GM12873 (cell line): Measurements from ENCODE around the gene RAD51B.

Source experiments
- CTCF ChIP-seq: IDR thresholded peaks from 2 replicates; pipeline ENCODE4 v1.5.1; 2012; ENCODE audit warnings: low read depth, mild to moderate bottlenecking, moderate library complexity, low read length, control low read depth; ENCODE audit not compliant: insufficient read depth; ENCODE audit errors: missing control alignments

The RAD51B gene

GRCh38 chr14:68391311-68392014 is 571.9 kb downstream of the RAD51B start:
- no peak for TF ChIP-seq CTCF

- no peak for TF ChIP-seq CTCF
Measured at GRCh38 chr14:68392393-68393141, 573.0 kb downstream of the RAD51B start.

GRCh38 chr14:68393259-68393658 is 573.7 kb downstream of the RAD51B start:
- TF ChIP-seq CTCF, result no peak

GRCh38 chr14:68394118-68394763 is 574.7 kb downstream of the RAD51B start:
- no peak for TF ChIP-seq CTCF

- TF ChIP-seq CTCF, result no peak
Measured at GRCh38 chr14:68394764-68395143, 575.2 kb downstream of the RAD51B start.

GRCh38 chr14:68395604-68396003 is 576.0 kb downstream of the RAD51B start:
- TF ChIP-seq CTCF, result no peak

GRCh38 chr14:68396461-68396860 is 576.9 kb downstream of the RAD51B start:
- no peak for TF ChIP-seq CTCF
